Neural crest cell (in vitro differentiated cells): ENCODE results near the gene FZD8. TPM values are rescaled to one million over a fixed set of nuclear protein-coding genes. Genes with fewer than 3 reads are reported as not detected.

Experiments
- DNase-seq: peaks from one replicate; pipeline ENCODE4 v3.0.0; 2021; ENCODE audit warnings: low read depth, mixed read lengths, low spot score
- H3K27ac Mint-ChIP-seq: one replicate; pipeline ENCODE4 v1.8.0; 2021; ENCODE audit warnings: mild to moderate bottlenecking, mixed read lengths; ENCODE audit not compliant: unreplicated experiment
- H3K27me3 Mint-ChIP-seq: 2 replicates; pipeline ENCODE4 v1.8.0; 2021; ENCODE audit warnings: low read depth, mild to moderate bottlenecking, mixed read lengths
- H3K36me3 Mint-ChIP-seq: 2 replicates; pipeline ENCODE4 v1.8.0; 2021; ENCODE audit warnings: low read depth, mild to moderate bottlenecking, mixed read lengths
- H3K4me1 Mint-ChIP-seq: 2 replicates; pipeline ENCODE4 v1.8.0; 2021; ENCODE audit warnings: mixed read lengths
- H3K4me3 Mint-ChIP-seq: one replicate; pipeline ENCODE4 v1.8.0; 2021; ENCODE audit warnings: mild to moderate bottlenecking, mixed read lengths
- H3K9me3 Mint-ChIP-seq: 2 replicates; pipeline ENCODE4 v1.8.0; 2021; ENCODE audit warnings: mixed read lengths
- CTCF ChIP-seq: fragments of 200-600 bp; sonication (generic); conservative IDR thresholded peaks from 2 replicates; pipeline ENCODE4 v1.5.0; 2021; ENCODE audit warnings: antibody characterized with exemption, mild to moderate bottlenecking
- total RNA-seq: library from RNA; stranded (reverse); gene quantifications from 2 replicates; pipeline ENCODE4 v1.2.1, GENCODE V29; 2021

The FZD8 gene
- total RNA-seq, 1 donor from 2014 or later: 3.7 TPM

GRCh38 chr10:35661236-35661635 lies 19.1 kb upstream of the FZD8 start:
- no peaks in the 10 kb centered on the region for H3K36me3 Mint-ChIP-seq
- no peak overlapping the region for H3K27ac Mint-ChIP-seq
- no peaks in the 10 kb centered on the region for H3K9me3 Mint-ChIP-seq
- H3K4me3 Mint-ChIP-seq: no peak overlapping the region
- no peak for TF ChIP-seq CTCF
- no peak for DNase-seq
- no peaks in the 10 kb centered on the region for H3K4me1 Mint-ChIP-seq
- H3K27me3 Mint-ChIP-seq: peaks cover 7% of the 10 kb centered on the region

- H3K36me3 Mint-ChIP-seq: no peaks in the 10 kb centered on the region
- DNase-seq: no peak
- no peak for TF ChIP-seq CTCF
- peaks cover 7% of the 10 kb centered on the region for H3K27me3 Mint-ChIP-seq
- no peaks in the 10 kb centered on the region for H3K9me3 Mint-ChIP-seq
- no peak overlapping the region for H3K4me3 Mint-ChIP-seq
- H3K27ac Mint-ChIP-seq: no peak overlapping the region
- no peaks in the 10 kb centered on the region for H3K4me1 Mint-ChIP-seq
Observed at GRCh38 chr10:35659456-35659855, 17.4 kb upstream of the FZD8 start.

DNA sequence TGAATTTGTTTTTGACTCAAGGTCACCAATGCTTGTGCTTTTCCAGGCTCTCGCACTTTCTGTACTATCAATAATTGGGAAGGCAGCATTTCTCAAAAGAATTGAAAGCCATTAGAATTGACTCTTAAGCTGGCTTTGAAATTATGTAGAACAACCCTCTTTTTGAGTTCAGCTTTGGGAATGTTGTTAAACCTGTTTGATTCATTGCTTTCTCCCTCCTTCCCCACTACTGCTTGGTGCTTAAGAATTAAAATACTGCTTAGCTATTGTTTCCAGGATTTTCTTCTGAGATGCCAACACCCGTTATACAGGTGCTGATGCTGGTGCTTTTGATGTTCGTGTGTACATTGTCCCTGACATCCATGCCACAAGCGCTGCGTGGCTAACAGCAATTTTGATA lies 15.5 kb upstream of the FZD8 start:
- H3K36me3 Mint-ChIP-seq: no peaks in the 10 kb centered on the region
- no peak overlapping the region for H3K27ac Mint-ChIP-seq
- H3K9me3 Mint-ChIP-seq: no peaks in the 10 kb centered on the region
- no peaks in the 10 kb centered on the region for H3K4me1 Mint-ChIP-seq
- no peak for DNase-seq
- H3K27me3 Mint-ChIP-seq: peaks cover under 1% of the 10 kb centered on the region
- H3K4me3 Mint-ChIP-seq: no peak overlapping the region
- no peak for TF ChIP-seq CTCF

DNA sequence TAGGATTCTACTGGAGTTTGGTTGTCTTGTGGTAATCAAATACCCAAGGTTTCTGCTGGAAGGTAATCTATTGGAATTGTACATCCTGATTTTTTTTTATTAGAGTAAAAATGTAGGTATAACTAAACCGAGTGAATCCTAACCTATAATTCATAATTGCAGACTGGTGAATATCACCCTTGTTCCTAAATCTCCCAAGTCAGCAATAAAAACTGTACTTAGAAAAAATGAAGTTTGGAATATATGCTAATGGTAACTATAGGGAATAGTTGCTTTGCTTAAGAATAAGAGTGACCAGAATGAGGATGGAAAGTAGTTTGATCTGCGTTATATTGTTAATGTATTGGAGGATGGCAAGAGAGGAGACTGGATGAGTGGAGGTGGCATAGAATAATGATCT lies 10.7 kb upstream of the FZD8 start:
- peaks cover 13% of the 10 kb centered on the region for H3K27me3 Mint-ChIP-seq
- no peaks in the 10 kb centered on the region for H3K36me3 Mint-ChIP-seq
- H3K9me3 Mint-ChIP-seq: no peaks in the 10 kb centered on the region
- DNase-seq: no peak
- no peak overlapping the region for H3K4me3 Mint-ChIP-seq
- H3K4me1 Mint-ChIP-seq: no peaks in the 10 kb centered on the region
- no peak overlapping the region for H3K27ac Mint-ChIP-seq
- no peak for TF ChIP-seq CTCF

DNA sequence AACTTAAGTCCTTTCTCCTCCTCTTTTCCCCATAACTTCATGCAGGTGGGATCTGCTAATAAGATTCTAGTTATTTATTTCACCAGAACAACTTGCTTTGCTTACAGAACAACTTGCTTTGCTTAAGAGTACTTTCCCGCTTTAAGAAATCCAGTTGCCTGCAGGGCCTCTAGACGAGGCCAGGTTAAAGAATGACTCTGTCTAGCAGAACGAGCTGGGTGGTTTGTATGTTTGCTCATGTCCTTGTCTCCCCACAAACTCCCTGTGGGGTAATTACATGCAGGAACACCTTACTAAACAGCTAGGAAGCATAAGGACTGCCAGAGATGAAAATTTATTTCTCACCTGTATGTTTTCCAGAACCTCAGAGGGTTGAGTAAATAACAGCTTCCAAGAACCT lies 8.8 kb upstream of the FZD8 start:
- Mint-ChIP-seq H3K4me3 (no peak overlapping the region), H3K27ac (no peak overlapping the region), H3K9me3 (no peaks in the 10 kb centered on the region), H3K27me3 (peaks cover 26% of the 10 kb centered on the region), H3K4me1 (no peaks in the 10 kb centered on the region), H3K36me3 (peaks cover 3% of the 10 kb centered on the region)
- TF ChIP-seq CTCF: no peak
- no peak for DNase-seq
